HG03175 (cell line): ENCODE data around the gene FARSB.
A peak's percentile ranks its signal among the peaks of the same experiment; 100 is the strongest.

Source experiments
- ATAC-seq: cut with Tn5 transposase; IDR thresholded peaks from one replicate; pipeline ENCODE4 v1.9.1; 2021; ENCODE audit warnings: mild to moderate bottlenecking, moderate library complexity; ENCODE audit not compliant: unreplicated experiment

Gene FARSB

GRCh38 chr2:222561817-222562645, 93.9 kb downstream of the FARSB start:
- peak; percentile 88 for ATAC-seq

DNA sequence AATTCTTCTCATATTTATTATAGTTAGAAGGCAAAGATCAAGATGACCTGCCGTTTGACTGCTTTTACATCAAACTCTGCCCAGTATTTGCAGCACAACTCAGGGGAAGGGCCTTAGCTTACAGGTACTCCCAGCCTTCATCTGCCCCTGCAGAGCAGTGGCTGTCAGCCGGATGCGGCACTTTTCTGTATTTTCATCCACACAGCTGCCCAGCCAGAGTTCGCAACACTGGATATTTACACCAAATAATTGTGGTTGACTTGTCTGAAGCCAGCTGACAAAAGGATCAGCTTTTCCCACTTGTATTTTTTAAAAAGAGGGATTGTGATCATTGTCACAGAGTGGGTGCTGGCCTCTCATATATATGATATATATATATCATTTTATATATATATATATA, 94.7 kb downstream of the FARSB start:
- ATAC-seq = no peak

- ATAC-seq = no peak
Measured at GRCh38 chr2:222554517-222554916, 101.4 kb downstream of the FARSB start.

DNA sequence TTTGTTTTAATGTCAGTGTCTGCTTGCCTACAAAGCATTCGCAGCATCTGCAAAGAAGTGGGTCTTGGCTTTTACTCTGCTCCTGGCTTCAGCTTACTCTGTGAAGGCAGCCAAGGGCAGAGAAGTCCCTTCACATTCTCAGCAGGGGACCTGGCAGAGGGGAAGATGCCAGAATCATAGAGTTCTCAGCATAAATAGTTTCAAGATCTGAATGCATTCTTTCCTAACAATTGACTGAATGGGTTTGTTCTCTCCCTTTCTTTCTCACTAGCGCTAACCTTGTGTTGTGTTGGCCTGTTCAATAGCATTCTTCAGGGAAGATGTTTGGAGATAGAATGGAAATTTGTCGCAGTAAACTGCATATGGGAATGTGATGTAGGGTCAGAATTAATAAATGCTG, 106.9 kb downstream of the FARSB start:
- ATAC-seq = no peak

DNA sequence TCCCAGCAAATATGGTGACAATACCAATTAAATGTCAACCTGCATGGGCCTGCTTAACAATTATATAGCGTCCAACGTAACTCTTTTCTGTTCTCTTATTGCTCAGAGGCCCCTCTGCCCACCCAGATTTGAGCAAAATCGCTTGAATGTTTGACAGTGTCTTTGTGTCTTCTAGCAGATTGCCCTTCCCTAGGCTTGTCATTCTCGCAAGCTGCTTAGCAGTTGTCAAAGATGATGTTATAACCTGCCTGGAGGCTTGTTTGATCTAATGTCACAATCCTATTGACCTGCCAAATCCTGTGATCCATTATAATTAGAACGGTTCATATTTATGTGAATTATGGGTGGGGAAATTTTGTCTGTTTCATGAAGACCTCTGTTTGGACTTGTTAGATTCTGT, 108.8 kb downstream of the FARSB start:
- no peak for ATAC-seq

DNA sequence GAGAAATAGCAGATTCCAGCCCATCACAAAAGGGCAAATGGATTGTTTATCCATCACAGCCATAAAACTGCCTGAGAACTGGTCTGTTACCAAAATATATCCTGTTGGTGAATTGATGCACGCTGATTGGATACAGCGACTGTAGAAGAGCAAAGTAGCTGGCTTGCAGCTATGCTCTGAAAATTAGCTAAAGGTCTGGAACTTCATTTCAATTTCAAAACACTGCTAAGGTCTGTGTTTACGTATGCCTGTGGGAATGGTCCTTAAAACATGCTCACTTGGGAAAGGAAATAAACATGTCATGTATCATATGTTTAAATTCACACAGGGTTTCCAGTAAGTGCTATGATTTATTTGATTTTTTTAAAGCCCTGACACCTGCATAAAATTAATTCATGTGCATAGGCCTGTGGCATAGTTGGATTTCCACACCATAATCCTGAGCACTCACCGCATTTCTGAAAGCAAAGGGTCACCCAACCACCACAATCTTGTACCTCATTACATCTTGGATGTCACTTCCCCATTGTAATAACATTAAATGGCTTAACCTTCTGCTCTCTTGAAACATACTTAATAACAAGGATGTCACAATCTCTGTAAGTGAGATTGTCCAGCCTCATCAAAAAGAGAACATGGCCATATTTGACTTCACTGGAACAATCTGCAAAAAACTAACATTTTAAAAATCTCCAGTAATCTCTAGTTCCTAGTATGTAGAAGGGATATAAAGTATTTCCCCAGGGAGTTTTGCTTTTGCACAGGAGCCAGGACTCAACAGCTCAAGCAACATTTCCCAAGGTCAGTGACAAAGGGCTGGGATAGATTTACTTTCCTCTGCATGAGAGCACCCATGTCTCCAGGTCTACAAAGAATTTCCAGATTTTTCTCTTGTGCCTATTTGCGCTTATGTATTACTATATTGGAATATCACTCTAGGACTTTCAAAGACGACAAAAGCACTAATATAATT, 109.8 kb downstream of the FARSB start:
- no peak for ATAC-seq

GRCh38 chr2:222544661-222545060, 111.2 kb downstream of the FARSB start:
- no peak for ATAC-seq

DNA sequence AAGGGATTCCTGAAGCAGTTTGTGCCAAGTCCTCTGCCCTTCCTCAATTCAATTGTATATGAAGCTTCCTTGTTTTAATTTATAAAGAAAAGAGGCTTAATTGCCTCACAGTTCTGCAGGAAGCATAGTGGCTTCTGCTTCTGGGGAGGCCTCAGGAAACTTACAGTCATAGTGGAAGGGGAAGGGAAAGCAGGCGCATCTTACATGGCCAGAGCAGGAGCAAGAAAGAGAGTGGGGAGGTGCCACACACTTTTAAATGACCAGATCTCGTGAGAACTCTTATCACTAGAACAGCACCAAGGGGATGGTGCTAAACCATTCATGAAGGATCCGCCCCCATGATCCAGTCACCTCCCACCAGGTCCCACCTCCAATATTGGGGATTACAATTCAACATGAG, 117.4 kb downstream of the FARSB start:
- ATAC-seq = peak; percentile 50

DNA sequence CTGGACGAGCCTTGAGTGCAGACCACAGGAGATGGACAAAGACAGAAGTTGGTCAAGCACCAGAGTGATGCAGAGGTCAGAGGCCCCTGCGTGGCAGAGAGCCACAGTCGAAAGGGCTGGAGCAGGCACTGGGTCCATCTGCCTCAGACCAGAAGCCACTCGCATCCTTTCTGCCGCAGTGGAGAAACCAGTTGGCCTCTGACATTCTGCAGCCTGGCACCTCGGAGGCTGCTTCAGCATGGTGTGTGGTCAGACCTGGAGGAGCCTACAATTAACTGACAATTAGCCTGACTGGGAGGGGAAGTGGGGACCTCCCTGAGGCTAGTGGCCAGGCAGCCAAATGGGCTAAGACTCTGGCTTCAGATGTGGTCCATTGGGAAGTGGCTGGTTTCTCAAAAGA, 120.4 kb downstream of the FARSB start:
- no peak for ATAC-seq

GRCh38 chr2:222532315-222532714, 123.6 kb downstream of the FARSB start:
- ATAC-seq = no peak

DNA sequence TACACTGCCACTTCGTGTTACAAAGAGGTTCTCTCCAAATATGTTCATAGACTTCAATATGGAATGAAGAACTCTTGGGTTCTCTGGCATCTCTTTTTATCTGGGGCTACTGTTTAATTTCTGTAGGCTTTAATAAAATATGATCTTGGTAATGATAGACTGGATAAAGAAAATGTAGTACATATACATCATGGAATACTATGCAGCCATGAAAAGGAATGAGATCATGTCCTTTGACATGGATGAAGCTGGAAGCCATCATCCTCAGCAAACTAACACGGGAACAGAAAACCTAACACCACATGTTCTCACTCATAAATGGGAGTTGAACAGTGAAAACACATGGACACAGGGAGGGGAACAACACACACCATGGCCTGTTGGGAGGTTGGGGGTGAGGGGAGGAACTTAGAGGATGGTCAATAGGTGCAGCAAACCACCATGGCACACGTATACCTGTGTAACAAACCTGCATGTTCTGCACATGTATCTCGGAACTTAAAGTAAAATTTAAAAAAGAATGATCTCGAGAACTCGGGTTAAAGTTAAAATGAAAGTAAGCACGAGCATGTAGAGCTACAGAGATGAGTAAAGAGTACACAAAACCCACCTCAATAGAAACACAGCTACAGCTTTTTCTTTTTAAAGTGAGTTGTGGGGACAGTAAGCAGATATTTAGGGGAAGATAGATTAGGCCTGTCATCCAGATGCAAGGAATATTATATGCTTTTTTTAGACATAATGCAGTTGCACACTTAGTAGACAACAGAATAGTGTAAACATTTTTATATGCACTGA, 129.2 kb downstream of the FARSB start:
- ATAC-seq = no peak

DNA sequence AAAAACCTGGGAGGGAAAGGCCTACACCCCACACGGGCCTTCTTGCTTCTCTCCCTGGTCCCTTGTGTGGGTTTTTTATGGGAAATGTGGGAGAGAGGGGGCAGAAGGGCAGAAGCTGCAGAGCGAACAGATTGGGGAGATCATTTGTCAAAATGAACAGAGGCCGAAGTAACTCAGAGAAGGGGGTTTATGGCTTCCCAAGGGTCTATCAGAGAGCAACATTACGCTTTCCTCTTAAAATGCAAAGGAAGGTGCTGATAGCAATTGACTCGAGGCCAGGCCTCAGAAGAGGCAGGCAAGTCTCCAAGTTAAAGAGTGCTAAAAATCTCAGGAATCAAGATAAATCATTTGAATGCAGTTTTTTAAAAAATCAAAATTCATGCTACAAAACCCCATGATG, 130.1 kb downstream of the FARSB start:
- ATAC-seq = no peak

GRCh38 chr2:222523783-222524544, 131.9 kb downstream of the FARSB start:
- peak; percentile 72 for ATAC-seq

DNA sequence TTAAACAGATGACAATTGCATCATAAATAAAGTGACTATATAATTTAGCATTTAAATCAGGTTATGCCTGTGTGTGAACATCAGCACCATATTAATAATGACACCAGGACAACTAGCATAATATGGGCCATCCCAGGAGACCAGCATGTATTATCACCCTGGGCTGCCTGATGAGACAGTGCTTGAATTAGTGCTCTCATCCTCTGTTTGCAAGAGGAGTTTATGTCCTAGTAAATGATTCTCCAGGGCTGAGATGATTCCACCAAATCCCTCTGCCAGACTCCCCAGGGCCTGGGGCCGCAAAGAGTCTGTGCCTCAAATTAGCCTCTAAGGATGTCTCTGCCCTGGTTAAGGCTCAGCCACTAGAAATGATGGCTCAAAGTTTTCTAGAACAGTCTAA, 133.8 kb downstream of the FARSB start:
- ATAC-seq = no peak

DNA sequence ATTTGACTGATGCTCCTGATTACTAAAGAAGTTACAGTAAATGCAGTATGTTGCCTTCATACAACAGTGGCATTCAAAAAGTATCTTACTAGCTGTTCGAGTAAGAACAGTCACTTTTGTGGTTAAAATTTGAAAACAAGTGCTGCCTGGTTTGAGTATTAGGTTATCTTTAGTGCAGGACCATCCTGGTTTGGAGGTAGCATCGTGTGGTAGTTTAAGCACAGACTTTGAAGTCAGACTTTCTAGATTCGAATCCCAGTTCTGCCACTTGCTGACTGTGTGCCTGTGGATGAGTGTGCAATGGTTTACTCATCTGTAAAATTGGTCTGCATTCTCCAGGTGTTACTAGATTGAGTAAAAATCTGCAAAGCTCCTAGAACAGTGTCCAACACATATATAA, 134.8 kb downstream of the FARSB start:
- peak; percentile 66 for ATAC-seq
